MM.1S (cell line): ENCODE measurements around the gene RELN.
"Not testable (repeated sequence)": the region's sequence is repeated elsewhere in the genome, so short reads cannot be mapped to it uniquely, and the experiment has no call there.

ENCODE experiments used
- DNase-seq: peaks from one replicate; pipeline ENCODE4 v3.0.0-alpha.2; 2015
- H2AFZ ChIP-seq: fragments of 300-600 bp; sonication (generic); 2 replicates; pipeline ENCODE4 v1.6.0; 2016; ENCODE audit warnings: antibody characterized with exemption, low read length
- H3F3A ChIP-seq: fragments of 300-600 bp; sonication (generic); 2 replicates; pipeline ENCODE4 v1.6.1; 2016; ENCODE audit warnings: mild to moderate bottlenecking, antibody characterized with exemption, low read length, moderate library complexity, mixed read lengths; ENCODE audit not compliant: insufficient read depth
- H3K27ac ChIP-seq: fragments of 300-600 bp; sonication (generic); 2 replicates; pipeline ENCODE4 v1.5.1; 2016; ENCODE audit warnings: mild to moderate bottlenecking, low read length
- H3K27me3 ChIP-seq: fragments of 300-600 bp; sonication (generic); replicated peaks from 2 replicates; pipeline ENCODE4 v1.6.0; 2016; ENCODE audit warnings: low read length; ENCODE audit not compliant: insufficient read depth
- H3K36me3 ChIP-seq: fragments of 300-600 bp; sonication (generic); replicated peaks from 2 replicates; pipeline ENCODE4 v1.6.1; 2016; ENCODE audit warnings: mild to moderate bottlenecking, low read length, mixed read lengths; ENCODE audit not compliant: insufficient read depth
- H3K4me1 ChIP-seq: fragments of 300-600 bp; sonication (generic); 2 replicates; pipeline ENCODE4 v1.6.1; 2016; ENCODE audit warnings: low read length, mixed read lengths
- H3K4me2 ChIP-seq: fragments of 300-600 bp; sonication (generic); 2 replicates; pipeline ENCODE4 v1.6.0; 2016; ENCODE audit warnings: low read depth, low read length
- H3K4me3 ChIP-seq: fragments of 300-600 bp; sonication (generic); 2 replicates; pipeline ENCODE4 v1.5.1; 2016; ENCODE audit warnings: low read length, mixed read lengths
- H3K79me2 ChIP-seq: fragments of 300-600 bp; sonication (generic); 2 replicates; pipeline ENCODE4 v1.6.1; 2016; ENCODE audit warnings: mixed run types, low read length, mixed read lengths
- H3K9ac ChIP-seq: fragments of 300-600 bp; sonication (generic); 2 replicates; pipeline ENCODE4 v1.6.1; 2016; ENCODE audit warnings: low read length, mixed read lengths
- H3K9me2 ChIP-seq: fragments of 300-600 bp; sonication (generic); replicated peaks from 2 replicates; pipeline ENCODE4 v1.6.1; 2016; ENCODE audit warnings: mild to moderate bottlenecking, low read length, mixed read lengths; ENCODE audit not compliant: insufficient read depth
- H3K9me3 ChIP-seq: fragments of 300-600 bp; sonication (generic); replicated peaks from 2 replicates; pipeline ENCODE4 v1.6.1; 2016; ENCODE audit warnings: mild to moderate bottlenecking, low read length, mixed read lengths; ENCODE audit not compliant: insufficient read depth
- H4K20me1 ChIP-seq: fragments of 300-600 bp; sonication (generic); 2 replicates; pipeline ENCODE4 v1.6.1; 2016; ENCODE audit warnings: mild to moderate bottlenecking, low read length, moderate library complexity, mixed read lengths; ENCODE audit not compliant: insufficient read depth
- EZH2 ChIP-seq: fragments of 300-600 bp; sonication (generic); optimal IDR thresholded peaks from 2 replicates; pipeline ENCODE3; 2017; ENCODE audit warnings: low read depth, mild to moderate bottlenecking, antibody characterized with exemption, low read length, mixed read lengths
- EZH2phosphoT487 ChIP-seq: fragments of 300-600 bp; sonication (generic); IDR thresholded peaks from 2 replicates; pipeline ENCODE4 v1.6.1; 2018; ENCODE audit warnings: antibody characterized with exemption, low read length
- TF ChIP-seq, protein P1 (sequence below): fragments of 300-600 bp; sonication (generic); IDR thresholded peaks from 2 replicates; pipeline ENCODE4 v1.5.1; 2016; ENCODE audit warnings: antibody characterized with exemption, low read length, mixed read lengths

RELN gene

DNA sequence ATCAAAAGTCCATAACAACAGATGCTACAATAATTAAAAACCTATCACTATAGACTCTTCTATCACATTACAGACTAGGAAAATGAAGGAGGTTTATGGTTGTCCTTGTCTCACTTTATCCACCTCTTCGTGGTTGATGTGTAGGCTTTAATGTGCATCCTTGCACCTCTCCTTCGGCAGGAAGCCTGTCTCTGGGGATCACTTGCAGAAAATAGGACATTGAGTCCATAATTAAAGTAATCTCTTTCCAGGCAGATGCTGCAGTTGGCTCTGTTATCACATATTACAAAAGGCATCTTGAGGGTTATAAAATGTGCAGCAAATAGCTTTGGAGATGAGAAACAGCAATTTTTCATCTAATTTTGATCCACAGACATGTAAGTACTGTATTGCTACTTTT lies 168.4 kb downstream of the RELN start:
- TF ChIP-seq EZH2phosphoT487 (no peak), EZH2 (no peak)
- TF ChIP-seq, protein P1, sequence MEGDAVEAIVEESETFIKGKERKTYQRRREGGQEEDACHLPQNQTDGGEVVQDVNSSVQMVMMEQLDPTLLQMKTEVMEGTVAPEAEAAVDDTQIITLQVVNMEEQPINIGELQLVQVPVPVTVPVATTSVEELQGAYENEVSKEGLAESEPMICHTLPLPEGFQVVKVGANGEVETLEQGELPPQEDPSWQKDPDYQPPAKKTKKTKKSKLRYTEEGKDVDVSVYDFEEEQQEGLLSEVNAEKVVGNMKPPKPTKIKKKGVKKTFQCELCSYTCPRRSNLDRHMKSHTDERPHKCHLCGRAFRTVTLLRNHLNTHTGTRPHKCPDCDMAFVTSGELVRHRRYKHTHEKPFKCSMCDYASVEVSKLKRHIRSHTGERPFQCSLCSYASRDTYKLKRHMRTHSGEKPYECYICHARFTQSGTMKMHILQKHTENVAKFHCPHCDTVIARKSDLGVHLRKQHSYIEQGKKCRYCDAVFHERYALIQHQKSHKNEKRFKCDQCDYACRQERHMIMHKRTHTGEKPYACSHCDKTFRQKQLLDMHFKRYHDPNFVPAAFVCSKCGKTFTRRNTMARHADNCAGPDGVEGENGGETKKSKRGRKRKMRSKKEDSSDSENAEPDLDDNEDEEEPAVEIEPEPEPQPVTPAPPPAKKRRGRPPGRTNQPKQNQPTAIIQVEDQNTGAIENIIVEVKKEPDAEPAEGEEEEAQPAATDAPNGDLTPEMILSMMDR, result no peak
- Histone ChIP-seq H3K9ac (no peak overlapping the region), H3K27me3 (no peaks in the 10 kb centered on the region), H3K4me1 (no peaks in the 10 kb centered on the region), H3K36me3 (no peaks in the 10 kb centered on the region), H4K20me1 (no peaks in the 10 kb centered on the region), H3F3A (no peaks in the 10 kb centered on the region), H3K27ac (no peak overlapping the region), H3K4me3 (no peak overlapping the region), H3K9me3 (no peaks in the 10 kb centered on the region), H3K4me2 (no peak overlapping the region), H3K79me2 (no peaks in the 10 kb centered on the region), H2AFZ (no peak overlapping the region), H3K9me2 (no peaks in the 10 kb centered on the region)
- DNase-seq, result no peak

DNA sequence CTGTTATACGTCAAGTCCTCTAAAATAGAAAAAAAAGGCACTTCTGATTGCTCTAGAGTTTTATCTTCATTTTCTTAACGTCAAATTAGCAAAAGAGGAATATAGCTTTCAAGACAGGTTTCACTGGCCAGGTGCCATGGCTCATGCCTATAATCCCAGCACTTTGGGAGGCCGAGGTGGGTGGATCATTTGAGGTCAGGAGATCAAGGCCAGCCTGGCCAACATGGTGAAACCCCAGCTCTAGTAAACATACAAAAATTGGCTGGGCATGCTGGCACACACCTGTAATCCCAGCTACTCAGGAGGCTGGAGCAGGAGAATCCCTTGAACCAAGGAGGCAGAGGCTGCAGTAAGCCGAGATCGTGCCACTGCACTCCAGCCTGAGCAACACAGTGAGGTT lies 173.5 kb downstream of the RELN start:
- H3K27ac ChIP-seq, H2AFZ ChIP-seq, H3K79me2 ChIP-seq, H3K4me1 ChIP-seq, DNase-seq, H3K9me3 ChIP-seq, H3K36me3 ChIP-seq, H4K20me1 ChIP-seq, H3K4me3 ChIP-seq, H3F3A ChIP-seq, H3K9ac ChIP-seq, H3K9me2 ChIP-seq, H3K4me2 ChIP-seq: not testable (repeated sequence)
- H3K27me3 ChIP-seq, result peaks cover 31% of the 10 kb centered on the region

DNA sequence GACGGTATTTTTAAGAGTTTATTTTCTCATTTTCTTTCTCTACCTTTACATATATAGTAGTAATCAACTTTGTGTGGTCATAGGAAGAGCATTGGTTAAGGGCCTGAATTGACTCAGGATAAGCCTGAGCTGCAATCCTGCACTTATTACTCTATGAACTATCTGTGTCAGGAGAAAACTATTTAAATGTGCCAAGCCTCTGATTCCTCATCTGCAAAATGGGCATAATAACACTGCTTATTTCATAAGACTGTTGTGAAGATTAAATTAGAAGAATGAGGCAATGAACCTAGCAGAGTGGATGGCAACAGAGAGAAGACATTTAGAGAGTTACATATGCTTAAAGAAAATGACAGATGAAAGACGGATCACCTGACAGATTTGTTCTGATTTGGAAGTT lies 175.5 kb downstream of the RELN start:
- Histone ChIP-seq H3F3A (no peaks in the 10 kb centered on the region), H3K9ac (no peak overlapping the region), H2AFZ (no peak overlapping the region), H3K4me3 (no peak overlapping the region), H3K36me3 (no peaks in the 10 kb centered on the region), H4K20me1 (no peaks in the 10 kb centered on the region), H3K27me3 (peaks cover 46% of the 10 kb centered on the region), H3K4me1 (no peaks in the 10 kb centered on the region), H3K4me2 (no peak overlapping the region), H3K27ac (no peak overlapping the region), H3K9me3 (no peaks in the 10 kb centered on the region), H3K9me2 (no peaks in the 10 kb centered on the region), H3K79me2 (no peaks in the 10 kb centered on the region)
- DNase-seq, result no peak
- TF ChIP-seq EZH2, result no peak
- TF ChIP-seq, protein P1, result no peak

DNA sequence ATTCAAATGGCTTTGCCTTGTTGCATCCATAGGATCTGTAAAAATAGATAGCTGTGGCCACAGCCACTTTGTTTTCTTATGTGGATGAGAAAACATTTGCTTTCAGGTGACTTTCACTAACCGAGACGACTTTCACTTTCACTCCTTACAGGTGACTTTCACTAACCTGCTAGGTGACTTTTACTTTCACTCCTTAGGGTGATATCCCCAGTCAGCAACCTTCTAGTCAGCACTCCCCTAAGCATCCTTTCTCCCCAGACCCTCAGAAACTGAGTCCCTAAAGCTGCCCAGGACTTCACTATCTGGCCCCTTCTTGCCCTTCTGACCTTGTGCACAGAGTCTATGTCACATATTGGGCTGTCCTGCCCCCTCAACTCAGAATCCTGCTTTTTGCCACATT lies 177.5 kb downstream of the RELN start:
- Histone ChIP-seq H3K79me2 (no peaks in the 10 kb centered on the region), H3K4me1 (no peaks in the 10 kb centered on the region), H3K27ac (no peak overlapping the region), H3K9me3 (no peaks in the 10 kb centered on the region), H3K27me3 (peaks cover 46% of the 10 kb centered on the region), H4K20me1 (no peaks in the 10 kb centered on the region), H3F3A (no peaks in the 10 kb centered on the region), H3K9me2 (no peaks in the 10 kb centered on the region), H3K4me2 (no peak overlapping the region), H2AFZ (no peak overlapping the region), H3K36me3 (no peaks in the 10 kb centered on the region), H3K9ac (no peak overlapping the region), H3K4me3 (no peak overlapping the region)
- DNase-seq, result peak; percentile 36
- TF ChIP-seq, protein P1, result no peak
- no peak for TF ChIP-seq EZH2
- peak; percentile 93 for TF ChIP-seq EZH2phosphoT487
